Spinal cord (tissue), 10 donors: ENCODE measurements around the gene PRKAB1. TPM values are rescaled to one million over a fixed set of nuclear protein-coding genes. Genes with fewer than 3 reads are reported as not detected.
"Not testable (repeated sequence)": the region's sequence is repeated elsewhere in the genome, so short reads cannot be mapped to it uniquely, and the experiment has no call there.

Source experiments
- DNase-seq, 6 donors: peaks; one replicate each; pipeline versions ENCODE4 v3.0.0 to v3.0.0-alpha.2; 2013 to 2015; ENCODE audit warnings: low spot score in 6 of 6, low read depth in 4 of 6
- H3K27ac ChIP-seq: one replicate; pipeline ENCODE4 v1.5.1; 2013; ENCODE audit warnings: low read depth, low read length, control low read depth
- H3K27me3 ChIP-seq: one replicate; pipeline ENCODE4 v1.6.1; 2013; ENCODE audit warnings: low read length; ENCODE audit not compliant: control insufficient read depth, insufficient read depth
- H3K36me3 ChIP-seq: one replicate; pipeline ENCODE4 v1.6.1; 2013; ENCODE audit warnings: low read length; ENCODE audit not compliant: control insufficient read depth, insufficient read depth
- H3K4me1 ChIP-seq: one replicate; pipeline ENCODE4 v1.6.1; 2013; ENCODE audit warnings: low read length; ENCODE audit not compliant: control insufficient read depth, insufficient read depth
- H3K4me3 ChIP-seq: one replicate; pipeline ENCODE4 v1.5.1; 2013; ENCODE audit warnings: low read depth, low read length, control low read depth
- H3K9me3 ChIP-seq: one replicate; pipeline ENCODE4 v1.6.1; 2013; ENCODE audit warnings: low read length; ENCODE audit not compliant: control insufficient read depth, insufficient read depth
- WGBS: methylation state at CpG from one replicate; pipeline ENCODE4 v1.1.5; 2013; ENCODE audit warnings: missing lambda C conversion rate; ENCODE audit not compliant: insufficient coverage; 5-methylcytosine and 5-hydroxymethylcytosine counted together
- polyA plus RNA-seq, 2 donors: library from polyadenylated mRNA; unstranded; fragments of 120-200 nt; gene quantifications; one replicate each; pipeline ENCODE4 v1.2.1, GENCODE V29; 2013; ENCODE audit not compliant: insufficient read length in 2 of 2
- total RNA-seq, 2 donors: library from RNA; depleted of rRNA in 1 of 2; stranded (reverse); fragments of 120-200 nt in 1 of 2; fragments of >200 nt in 1 of 2; gene quantifications; one replicate each; pipeline versions ENCODE4 v1.2.3 to v1.2.4, GENCODE V29; 2013 to 2014
- donor health status: healthy.

The PRKAB1 gene
- total and polyA plus RNA-seq, 4 donors: 17.4 to 41.2 (median 27.2) TPM

GRCh38 chr12:119699199-119699760 lies 31.3 kb downstream of the PRKAB1 start:
- peaks cover 54% of the 10 kb centered on the region for H3K36me3 ChIP-seq
- no peaks in the 10 kb centered on the region for H3K4me1 ChIP-seq
- no peak overlapping the region for H3K27ac ChIP-seq
- H3K27me3 ChIP-seq: no peaks in the 10 kb centered on the region
- 92% methylated on average over 10 of the region's 11 CpGs for WGBS
- H3K9me3 ChIP-seq: no peaks in the 10 kb centered on the region
- DNase-seq: no peak
- no peak overlapping the region for H3K4me3 ChIP-seq

GRCh38 chr12:119700078-119700477 lies 32.1 kb downstream of the PRKAB1 start:
- H3K36me3 ChIP-seq: peaks cover 62% of the 10 kb centered on the region
- H3K27ac ChIP-seq: no peak overlapping the region
- WGBS: 94% methylated on average over 3 of the region's 6 CpGs
- no peaks in the 10 kb centered on the region for H3K4me1 ChIP-seq
- H3K27me3 ChIP-seq: no peaks in the 10 kb centered on the region
- H3K4me3 ChIP-seq: no peak overlapping the region
- H3K9me3 ChIP-seq: no peaks in the 10 kb centered on the region
- DNase-seq: no peak

GRCh38 chr12:119704065-119704747 lies 36.3 kb downstream of the PRKAB1 start:
- DNase-seq: no peak
- H3K4me3 ChIP-seq: no peak overlapping the region
- WGBS: 95% methylated on average over 15 of the region's 16 CpGs
- no peaks in the 10 kb centered on the region for H3K27me3 ChIP-seq
- H3K36me3 ChIP-seq: peaks cover 57% of the 10 kb centered on the region
- H3K27ac ChIP-seq: no peak overlapping the region
- H3K4me1 ChIP-seq: no peaks in the 10 kb centered on the region
- no peaks in the 10 kb centered on the region for H3K9me3 ChIP-seq

- H3K27ac ChIP-seq: no peak overlapping the region
- no peak for DNase-seq
- H3K27me3 ChIP-seq: no peaks in the 10 kb centered on the region
- no peaks in the 10 kb centered on the region for H3K9me3 ChIP-seq
- no peaks in the 10 kb centered on the region for H3K4me1 ChIP-seq
- WGBS: 96% methylated on average over 3 of the region's 7 CpGs
- peaks cover 58% of the 10 kb centered on the region for H3K36me3 ChIP-seq
- H3K4me3 ChIP-seq: no peak overlapping the region
These were observed 37.2 kb downstream of the PRKAB1 start for GRCh38 chr12:119705182-119705581.

- not testable (repeated sequence) for H3K27ac ChIP-seq
These were observed 38.5 kb downstream of the PRKAB1 start for GRCh38 chr12:119706427-119706826.

GRCh38 chr12:119710374-119710964 lies 42.5 kb downstream of the PRKAB1 start:
- H3K36me3 ChIP-seq: peaks cover 55% of the 10 kb centered on the region
- H3K27ac ChIP-seq: no peak overlapping the region
- DNase-seq: no peak
- H3K4me3 ChIP-seq: no peak overlapping the region
- H3K9me3 ChIP-seq: no peaks in the 10 kb centered on the region
- no peaks in the 10 kb centered on the region for H3K4me1 ChIP-seq
- H3K27me3 ChIP-seq: no peaks in the 10 kb centered on the region
- WGBS: 92% methylated on average over 8 of the region's 11 CpGs

More at GRCh38 chr12:119706427-119706826, 38.5 kb downstream of the PRKAB1 start:
- peaks cover 57% of the 10 kb centered on the region for H3K36me3 ChIP-seq
- H3K4me1 ChIP-seq, H3K9me3 ChIP-seq, H3K4me3 ChIP-seq, DNase-seq, H3K27me3 ChIP-seq: not testable (repeated sequence)
- WGBS: no CpG with 5 or more reads among the region's 1 CpG

- 96% methylated on average over 10 of the region's 15 CpGs for WGBS
- H3K27ac ChIP-seq: no peak overlapping the region
- no peak overlapping the region for H3K4me3 ChIP-seq
- H3K4me1 ChIP-seq: no peaks in the 10 kb centered on the region
- H3K27me3 ChIP-seq: no peaks in the 10 kb centered on the region
- DNase-seq: no peak
- peaks cover 55% of the 10 kb centered on the region for H3K36me3 ChIP-seq
- H3K9me3 ChIP-seq: no peaks in the 10 kb centered on the region
These were observed 43.1 kb downstream of the PRKAB1 start for GRCh38 chr12:119710965-119711551.

- Histone ChIP-seq H3K4me1 (no peaks in the 10 kb centered on the region), H3K27me3 (no peaks in the 10 kb centered on the region), H3K36me3 (peaks cover 55% of the 10 kb centered on the region), H3K9me3 (no peaks in the 10 kb centered on the region), H3K27ac (no peak overlapping the region), H3K4me3 (no peak overlapping the region)
- DNase-seq: no peak
- WGBS: 97% methylated on average over 4 of the region's 4 CpGs
These were observed 43.8 kb downstream of the PRKAB1 start for GRCh38 chr12:119711693-119712092.

- no peak overlapping the region for H3K4me3 ChIP-seq
- H3K27ac ChIP-seq: no peak overlapping the region
- no peaks in the 10 kb centered on the region for H3K4me1 ChIP-seq
- no peaks in the 10 kb centered on the region for H3K9me3 ChIP-seq
- DNase-seq: no peak
- H3K36me3 ChIP-seq: peaks cover 51% of the 10 kb centered on the region
- no peaks in the 10 kb centered on the region for H3K27me3 ChIP-seq
- WGBS: 99% methylated on average over 11 of the region's 11 CpGs
These were observed 44.8 kb downstream of the PRKAB1 start for GRCh38 chr12:119712721-119713120.
